Colonic mucosa (tissue), 4 donors: ENCODE results near the gene CCDC192. TPM values are rescaled to one million over a fixed set of nuclear protein-coding genes. Genes with fewer than 3 reads are reported as not detected.
A peak's percentile ranks its signal among the peaks of the same experiment; 100 is the strongest.

ENCODE experiments used
- DNase-seq: peaks from one replicate; pipeline ENCODE4 v3.0.0-alpha.2; 2020
- H3K27ac ChIP-seq: fragments of 200-600 bp; one replicate; pipeline ENCODE4 v1.8.0; 2021
- H3K27me3 ChIP-seq: fragments of 200-600 bp; one replicate; pipeline ENCODE4 v1.8.0; 2021
- H3K36me3 ChIP-seq: fragments of 200-600 bp; one replicate; pipeline ENCODE4 v1.8.0; 2021
- H3K4me1 ChIP-seq: fragments of 200-600 bp; one replicate; pipeline ENCODE4 v1.8.0; 2021; ENCODE audit warnings: mild to moderate bottlenecking
- H3K4me3 ChIP-seq: fragments of 200-600 bp; one replicate; pipeline ENCODE4 v1.8.0; 2021
- H3K9ac ChIP-seq, 2 donors: one replicate each; pipeline ENCODE4 v1.7.0; 2013; ENCODE audit warnings: control low read depth in 2 of 2, low read depth in 2 of 2, low read length in 2 of 2
- H3K9me3 ChIP-seq: fragments of 200-600 bp; one replicate; pipeline ENCODE4 v1.8.0; 2021
- intact Hi-C: fragments of 100-400 bp; cut with DNase I; formaldehyde crosslinking; loops from one replicate; pipeline ENCODE4 v1.14.1; 2022
- total RNA-seq, 2 donors: library from RNA; stranded (reverse); fragmentation: NEBNext Ultra II Directional in 1 of 2; extraction: Animal tissue kit (Norgen Biotek cat#: 25700) in 1 of 2; gene quantifications; one replicate each; pipeline ENCODE4 v1.2.1, GENCODE V29; 2021
- TF ChIP-seq, protein P1 (sequence below): fragments of 200-600 bp; IDR thresholded peaks from one replicate; pipeline ENCODE4 v1.8.0; 2022; ENCODE audit warnings: antibody characterized with exemption, mild to moderate bottlenecking
- donor health status: healthy.
- donor health status: DM: no; HTN: no; CAD: no.
- donor health status: DM: no; HTN: no; CAD: no.

The CCDC192 gene
- total RNA-seq, 2 donors from 2014 or later: not detected

DNA sequence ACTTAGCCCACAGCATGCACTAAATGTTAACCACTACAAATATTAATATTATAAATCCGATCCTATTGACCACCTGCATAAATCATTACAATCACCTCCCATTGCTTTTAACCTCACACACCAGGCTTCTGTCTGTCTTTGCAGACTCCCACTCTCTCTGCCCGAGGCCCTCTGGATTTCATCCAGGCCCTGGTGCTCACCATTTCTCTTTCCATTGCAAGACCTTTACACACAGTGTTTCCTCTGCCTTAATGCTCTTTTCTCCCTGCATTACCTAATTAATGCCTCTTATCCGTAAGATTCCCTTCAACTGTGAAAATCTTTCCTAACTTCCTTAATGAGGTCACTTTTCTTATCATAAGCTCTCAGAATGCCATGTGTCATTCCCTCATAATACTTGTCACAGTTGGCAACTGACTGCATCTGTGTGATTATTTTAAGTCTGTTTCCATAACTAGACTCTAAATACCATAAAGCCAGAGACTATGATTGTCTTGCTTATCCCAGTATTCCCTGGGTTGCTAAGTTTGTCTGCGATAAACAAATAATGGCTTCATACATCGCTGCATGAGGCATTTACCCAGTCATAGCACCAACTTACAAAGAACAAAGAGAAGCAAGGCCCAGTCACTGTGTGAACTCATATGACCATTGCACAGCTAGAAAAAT is 155.1 kb downstream of the CCDC192 start:
- TF ChIP-seq, protein P1, sequence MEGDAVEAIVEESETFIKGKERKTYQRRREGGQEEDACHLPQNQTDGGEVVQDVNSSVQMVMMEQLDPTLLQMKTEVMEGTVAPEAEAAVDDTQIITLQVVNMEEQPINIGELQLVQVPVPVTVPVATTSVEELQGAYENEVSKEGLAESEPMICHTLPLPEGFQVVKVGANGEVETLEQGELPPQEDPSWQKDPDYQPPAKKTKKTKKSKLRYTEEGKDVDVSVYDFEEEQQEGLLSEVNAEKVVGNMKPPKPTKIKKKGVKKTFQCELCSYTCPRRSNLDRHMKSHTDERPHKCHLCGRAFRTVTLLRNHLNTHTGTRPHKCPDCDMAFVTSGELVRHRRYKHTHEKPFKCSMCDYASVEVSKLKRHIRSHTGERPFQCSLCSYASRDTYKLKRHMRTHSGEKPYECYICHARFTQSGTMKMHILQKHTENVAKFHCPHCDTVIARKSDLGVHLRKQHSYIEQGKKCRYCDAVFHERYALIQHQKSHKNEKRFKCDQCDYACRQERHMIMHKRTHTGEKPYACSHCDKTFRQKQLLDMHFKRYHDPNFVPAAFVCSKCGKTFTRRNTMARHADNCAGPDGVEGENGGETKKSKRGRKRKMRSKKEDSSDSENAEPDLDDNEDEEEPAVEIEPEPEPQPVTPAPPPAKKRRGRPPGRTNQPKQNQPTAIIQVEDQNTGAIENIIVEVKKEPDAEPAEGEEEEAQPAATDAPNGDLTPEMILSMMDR: no peak
- Histone ChIP-seq H3K9ac (no peak overlapping the region), H3K27me3 (no peaks in the 10 kb centered on the region), H3K36me3 (no peaks in the 10 kb centered on the region), H3K4me3 (no peak overlapping the region), H3K27ac (peak overlapping the region; percentile 52), H3K9me3 (no peaks in the 10 kb centered on the region), H3K4me1 (no peaks in the 10 kb centered on the region)
- intact Hi-C loops: no loop called here
- DNase-seq: no peak

DNA sequence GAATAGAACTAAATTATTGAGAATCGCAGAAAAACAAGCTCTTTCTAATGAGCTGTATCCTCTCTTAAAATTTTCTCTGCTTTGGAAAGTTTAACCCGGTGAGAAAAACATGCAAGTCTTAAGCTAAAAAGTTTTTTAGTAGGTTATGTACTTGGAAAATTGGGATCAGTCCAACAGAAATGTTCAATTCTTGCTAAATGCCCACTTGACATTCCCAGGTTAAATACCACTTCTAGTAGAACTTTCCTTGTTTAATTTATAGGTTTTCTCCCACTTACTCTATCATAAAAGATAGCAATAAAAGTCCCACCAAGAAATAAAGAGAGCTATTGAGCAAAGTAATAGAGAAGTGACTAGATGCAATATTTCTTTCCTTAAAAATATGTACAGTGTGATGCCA is 157.1 kb downstream of the CCDC192 start:
- no peak for DNase-seq
- Histone ChIP-seq H3K9me3 (no peaks in the 10 kb centered on the region), H3K27ac (no peak overlapping the region), H3K27me3 (no peaks in the 10 kb centered on the region), H3K36me3 (no peaks in the 10 kb centered on the region), H3K4me3 (no peak overlapping the region), H3K4me1 (peaks cover 5% of the 10 kb centered on the region), H3K9ac (no peak overlapping the region)
- intact Hi-C loops: no loop called here
- TF ChIP-seq, protein P1: no peak

DNA sequence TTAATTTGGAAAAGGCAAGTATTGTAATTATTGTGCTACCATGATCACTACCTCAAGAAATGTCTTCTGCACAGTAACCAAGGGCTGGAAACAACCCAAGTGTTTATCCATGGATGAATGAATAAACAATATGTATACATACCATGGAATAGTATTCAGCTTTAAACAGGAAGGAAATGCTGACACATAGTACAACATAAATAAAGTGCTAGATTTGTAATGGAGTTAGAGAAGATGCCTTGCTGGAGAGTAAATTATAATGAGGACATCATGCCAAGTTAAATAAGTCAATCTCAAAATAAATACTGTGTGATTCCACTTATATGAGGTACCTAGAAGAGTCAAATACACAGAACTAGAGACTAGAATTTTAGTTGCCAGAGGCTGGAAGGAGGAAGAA is 160.0 kb downstream of the CCDC192 start:
- Histone ChIP-seq H3K36me3 (no peaks in the 10 kb centered on the region), H3K27me3 (no peaks in the 10 kb centered on the region), H3K27ac (no peak overlapping the region), H3K9ac (no peak overlapping the region), H3K4me3 (no peak overlapping the region), H3K4me1 (peaks cover 5% of the 10 kb centered on the region), H3K9me3 (no peaks in the 10 kb centered on the region)
- TF ChIP-seq, protein P1: no peak
- intact Hi-C loops: no loop called here
- DNase-seq: no peak

DNA sequence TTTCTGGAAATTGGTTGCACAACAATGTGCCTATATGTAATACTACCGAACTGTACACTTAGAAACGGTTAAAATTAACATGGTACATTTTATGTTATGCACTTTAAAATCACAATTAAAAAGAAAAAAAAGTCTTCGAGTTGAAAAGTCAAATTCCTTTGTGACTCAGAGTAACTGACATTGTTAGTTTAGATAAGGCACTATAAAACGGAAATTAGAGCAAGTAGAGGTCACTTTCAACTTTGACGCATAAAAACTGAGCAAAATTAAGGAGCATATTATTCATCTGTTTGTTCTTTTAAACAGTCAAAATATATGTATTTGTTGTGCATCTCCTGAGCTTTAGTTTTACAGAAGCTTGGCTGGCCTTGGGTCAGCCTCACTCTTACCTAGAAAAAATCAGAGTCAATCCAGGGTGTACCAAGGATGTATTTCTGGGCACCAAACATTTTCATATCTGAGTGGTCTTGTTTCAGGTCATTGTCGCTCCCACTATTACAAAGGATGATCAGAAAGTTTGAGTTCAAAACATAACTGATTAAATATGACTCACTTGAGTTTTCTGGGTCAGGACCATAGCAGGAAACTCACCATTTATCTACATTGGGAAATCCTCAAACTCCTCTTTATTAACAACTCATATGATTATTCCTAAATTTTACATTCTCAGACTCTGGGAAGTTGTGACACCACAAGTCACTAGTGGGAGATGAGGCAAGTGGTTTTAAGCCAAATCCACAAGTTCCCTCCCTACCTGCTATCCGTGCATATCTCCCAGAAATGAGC is 160.6 kb downstream of the CCDC192 start:
- H3K9me3 ChIP-seq: no peaks in the 10 kb centered on the region
- H3K27ac ChIP-seq: no peak overlapping the region
- no peak for DNase-seq
- H3K4me1 ChIP-seq: peaks cover 5% of the 10 kb centered on the region
- H3K9ac ChIP-seq: peak overlapping the region in 1 of 2 donors; percentile 56
- intact Hi-C loops: no loop called here
- H3K36me3 ChIP-seq: no peaks in the 10 kb centered on the region
- H3K4me3 ChIP-seq: no peak overlapping the region
- no peaks in the 10 kb centered on the region for H3K27me3 ChIP-seq
- TF ChIP-seq, protein P1: no peak

DNA sequence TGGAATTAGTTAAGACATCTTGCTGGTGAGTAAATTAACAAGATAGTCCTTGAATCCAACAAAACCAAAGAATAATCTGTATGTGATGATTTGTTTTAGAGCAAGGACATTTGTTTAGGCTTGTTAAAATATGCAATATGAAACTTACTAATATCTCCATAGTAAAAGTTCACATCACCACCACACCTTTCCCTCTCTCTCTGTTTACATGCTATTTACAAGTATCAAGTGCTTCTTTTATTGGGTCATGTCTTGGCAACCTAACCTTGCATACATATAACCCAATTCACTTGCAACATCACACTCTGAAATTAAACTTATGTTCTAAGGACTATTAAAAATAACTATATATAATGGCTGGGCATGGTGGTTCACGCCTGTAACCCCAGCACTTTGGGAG is 161.3 kb downstream of the CCDC192 start:
- H3K27me3 ChIP-seq: no peaks in the 10 kb centered on the region
- TF ChIP-seq, protein P1: no peak
- H3K4me3 ChIP-seq: no peak overlapping the region
- peaks cover 5% of the 10 kb centered on the region for H3K4me1 ChIP-seq
- no peaks in the 10 kb centered on the region for H3K36me3 ChIP-seq
- peak overlapping the region in 1 of 2 donors; percentile 56 for H3K9ac ChIP-seq
- DNase-seq: no peak
- intact Hi-C loops: no loop called here
- no peak overlapping the region for H3K27ac ChIP-seq
- no peaks in the 10 kb centered on the region for H3K9me3 ChIP-seq
